Activated CD4-positive, alpha-beta T cell treated with anti-CD3 and anti-CD28 coated beads, Interleukin-2, amount 10 ng/mL, durations not matched to agents 7 days and 5 days (primary cell): Measurements from ENCODE around the gene ZBTB7B. TPM values are rescaled to one million over a fixed set of nuclear protein-coding genes. Genes with fewer than 3 reads are reported as not detected.

Experiments used
- CTCF ChIA-PET: fragments of 350-600 bp; sonication (Branson Sonifier 250); formaldehyde crosslinking; loops from one replicate; lab custom pipeline; 2021; ENCODE audit warnings: antibody characterized with exemption; lab: Charles Lee
- POLR2A ChIA-PET: fragments of 350-600 bp; sonication (Branson Sonifier 250); formaldehyde crosslinking; loops from one replicate; lab custom pipeline; 2021; ENCODE audit warnings: antibody characterized with exemption; lab: Charles Lee
- DNase-seq: peaks from one replicate; pipeline ENCODE4 v3.0.0-alpha.2; 2020
- H3K27ac Mint-ChIP-seq: one replicate; pipeline ENCODE4 v1.8.0; 2021; ENCODE audit warnings: mild to moderate bottlenecking, moderate library complexity, mixed read lengths
- H3K27me3 Mint-ChIP-seq: one replicate; pipeline ENCODE4 v1.8.0; 2021; ENCODE audit warnings: mixed read lengths
- H3K36me3 Mint-ChIP-seq: one replicate; pipeline ENCODE4 v1.8.0; 2021; ENCODE audit warnings: low read depth, mixed read lengths
- H3K4me1 Mint-ChIP-seq: one replicate; pipeline ENCODE4 v1.8.0; 2021; ENCODE audit warnings: mixed read lengths
- H3K4me3 Mint-ChIP-seq: one replicate; pipeline ENCODE4 v1.8.0; 2021; ENCODE audit warnings: mild to moderate bottlenecking, moderate library complexity, mixed read lengths
- H3K9me3 Mint-ChIP-seq: one replicate; pipeline ENCODE4 v1.8.0; 2021; ENCODE audit warnings: mixed read lengths
- total RNA-seq, 2 experiments: library from RNA; stranded (reverse); gene quantifications; one replicate each; pipeline ENCODE4 v1.2.3, GENCODE V29; 2021

ZBTB7B gene
- total RNA-seq, 2 experiments from 2014 or later = 112 to 127 TPM

GRCh38 chr1:155008015-155008941 is 5.7 kb downstream of the ZBTB7B start:
- Mint-ChIP-seq H3K27ac (peak overlapping the region; percentile 92), H3K27me3 (no peaks in the 10 kb centered on the region), H3K4me3 (peak overlapping the region; percentile 99), H3K4me1 (peaks cover 70% of the 10 kb centered on the region), H3K9me3 (no peaks in the 10 kb centered on the region), H3K36me3 (peaks cover 47% of the 10 kb centered on the region)
- peak; percentile 79 for DNase-seq
- ChIA-PET CTCF (interaction anchor here (0.7 to 17.4 kb wide), 11 partner anchors 9 to 673 kb away, joined by 3 to 184 read pairs (median 3); partner anchors contain the start of genes ADAM15, FLAD1, LENEP and PYGO2), POLR2A (no interaction called here)

GRCh38 chr1:155009221-155009711 is 6.7 kb downstream of the ZBTB7B start:
- peaks cover 72% of the 10 kb centered on the region for H3K4me1 Mint-ChIP-seq
- no peaks in the 10 kb centered on the region for H3K27me3 Mint-ChIP-seq
- H3K36me3 Mint-ChIP-seq = peaks cover 52% of the 10 kb centered on the region
- H3K27ac Mint-ChIP-seq = peak overlapping the region; percentile 92
- no peak for DNase-seq
- H3K9me3 Mint-ChIP-seq = no peaks in the 10 kb centered on the region
- ChIA-PET POLR2A (no interaction called here), CTCF (interaction anchor here (1.0 to 17.4 kb wide), 4 partner anchors 8 to 76 kb away, joined by 3 to 184 read pairs (median 28); partner anchors contain the start of genes ADAM15, LENEP and ZBTB7B)
- peak overlapping the region; percentile 99 for H3K4me3 Mint-ChIP-seq

GRCh38 chr1:155009742-155010141 is 7.1 kb downstream of the ZBTB7B start:
- POLR2A ChIA-PET = no interaction called here
- no peak for DNase-seq
- CTCF ChIA-PET = interaction anchor here (2.8 to 17.4 kb wide), 4 partner anchors 8 to 75 kb away, joined by 9 to 222 read pairs (median 115); partner anchors contain the start of genes DCST1, DCST2, LENEP and ZBTB7B
- Mint-ChIP-seq H3K27me3 (no peaks in the 10 kb centered on the region), H3K4me1 (peaks cover 72% of the 10 kb centered on the region), H3K27ac (peak overlapping the region; percentile 92), H3K9me3 (no peaks in the 10 kb centered on the region), H3K36me3 (peaks cover 53% of the 10 kb centered on the region), H3K4me3 (peak overlapping the region; percentile 99)

- Mint-ChIP-seq H3K36me3 (peaks cover 53% of the 10 kb centered on the region), H3K27ac (peak overlapping the region; percentile 92), H3K27me3 (no peaks in the 10 kb centered on the region), H3K4me1 (peaks cover 74% of the 10 kb centered on the region), H3K9me3 (no peaks in the 10 kb centered on the region), H3K4me3 (peak overlapping the region; percentile 99)
- ChIA-PET CTCF (interaction anchor here (0.6 to 17.4 kb wide), 8 partner anchors 12 to 75 kb away, joined by 3 to 222 read pairs (median 10); partner anchors contain the start of genes DCST1, DCST2, LENEP and ZBTB7B), POLR2A (no interaction called here)
- DNase-seq = peak; percentile 44
Observed at GRCh38 chr1:155010211-155010918, 7.8 kb downstream of the ZBTB7B start.

- peaks cover 74% of the 10 kb centered on the region for H3K4me1 Mint-ChIP-seq
- ChIA-PET CTCF (interaction anchor here (1.1 to 17.4 kb wide), 6 partner anchors 12 to 74 kb away, joined by 3 to 222 read pairs (median 14); partner anchors contain the start of genes DCST1, DCST2, LENEP and ZBTB7B), POLR2A (no interaction called here)
- H3K27me3 Mint-ChIP-seq = no peaks in the 10 kb centered on the region
- peaks cover 59% of the 10 kb centered on the region for H3K36me3 Mint-ChIP-seq
- H3K4me3 Mint-ChIP-seq = peak overlapping the region; percentile 99
- H3K27ac Mint-ChIP-seq = peak overlapping the region; percentile 92
- H3K9me3 Mint-ChIP-seq = no peaks in the 10 kb centered on the region
- no peak for DNase-seq
Observed at GRCh38 chr1:155011004-155011416, 8.4 kb downstream of the ZBTB7B start.

- H3K27me3 Mint-ChIP-seq = no peaks in the 10 kb centered on the region
- peaks cover 60% of the 10 kb centered on the region for H3K36me3 Mint-ChIP-seq
- H3K4me1 Mint-ChIP-seq = peaks cover 74% of the 10 kb centered on the region
- peak overlapping the region; percentile 92 for H3K27ac Mint-ChIP-seq
- H3K4me3 Mint-ChIP-seq = peak overlapping the region; percentile 99
- POLR2A ChIA-PET = no interaction called here
- CTCF ChIA-PET = interaction anchor here (0.6 to 17.4 kb wide), 9 partner anchors 9 to 74 kb away, joined by 3 to 222 read pairs (median 6); partner anchors contain the start of genes DCST1, DCST2, LENEP and ZBTB7B
- no peaks in the 10 kb centered on the region for H3K9me3 Mint-ChIP-seq
- DNase-seq = no peak
Observed at GRCh38 chr1:155011437-155012025, 8.9 kb downstream of the ZBTB7B start.

GRCh38 chr1:155012026-155012546 is 9.5 kb downstream of the ZBTB7B start:
- peaks cover 62% of the 10 kb centered on the region for H3K36me3 Mint-ChIP-seq
- peaks cover 74% of the 10 kb centered on the region for H3K4me1 Mint-ChIP-seq
- ChIA-PET CTCF (interaction anchor here (0.6 to 17.4 kb wide), 8 partner anchors 8 to 73 kb away, joined by 3 to 222 read pairs (median 8); partner anchors contain the start of genes DCST1, DCST2, LENEP and ZBTB7B), POLR2A (interaction anchor here (0.6 to 0.7 kb wide), 2 partner anchors 29 to 51 kb away, joined by 3 to 5 read pairs; no protein-coding TSS in a partner anchor)
- peak; percentile 52 for DNase-seq
- peak overlapping the region; percentile 89 for H3K27ac Mint-ChIP-seq
- H3K4me3 Mint-ChIP-seq = peak overlapping the region; percentile 99
- H3K9me3 Mint-ChIP-seq = no peaks in the 10 kb centered on the region
- H3K27me3 Mint-ChIP-seq = no peaks in the 10 kb centered on the region

GRCh38 chr1:155012776-155013602 is 10.4 kb downstream of the ZBTB7B start:
- Mint-ChIP-seq H3K9me3 (no peaks in the 10 kb centered on the region), H3K27me3 (no peaks in the 10 kb centered on the region), H3K4me1 (peaks cover 74% of the 10 kb centered on the region), H3K27ac (peak overlapping the region; percentile 89), H3K4me3 (peak overlapping the region; percentile 99), H3K36me3 (peaks cover 68% of the 10 kb centered on the region)
- DNase-seq = no peak
- CTCF ChIA-PET = interaction anchor here (0.6 to 17.4 kb wide), 10 partner anchors 10 to 563 kb away, joined by 3 to 222 read pairs (median 4); partner anchors contain the start of genes DCST1, DCST2, KRTCAP2 and LENEP
- POLR2A ChIA-PET = interaction anchor here (0.7 kb wide), 1 partner anchor 28 kb away, joined by 5 read pairs; no protein-coding TSS in a partner anchor

- peaks cover 69% of the 10 kb centered on the region for H3K36me3 Mint-ChIP-seq
- peaks cover 71% of the 10 kb centered on the region for H3K4me1 Mint-ChIP-seq
- peak; percentile 63 for DNase-seq
- POLR2A ChIA-PET = no interaction called here
- CTCF ChIA-PET = interaction anchor here (1.2 to 17.4 kb wide), 5 partner anchors 15 to 159 kb away, joined by 3 to 222 read pairs (median 18); partner anchors contain the start of genes DCST1, DCST2, KRTCAP2 and LENEP
- peak overlapping the region; percentile 89 for H3K27ac Mint-ChIP-seq
- H3K27me3 Mint-ChIP-seq = no peaks in the 10 kb centered on the region
- H3K9me3 Mint-ChIP-seq = no peaks in the 10 kb centered on the region
- H3K4me3 Mint-ChIP-seq = peak overlapping the region; percentile 99
Observed at GRCh38 chr1:155013632-155014031, 11.0 kb downstream of the ZBTB7B start.

- H3K27me3 Mint-ChIP-seq = no peaks in the 10 kb centered on the region
- CTCF ChIA-PET = interaction anchor here (0.6 to 17.4 kb wide), 8 partner anchors 7 to 1095 kb away, joined by 4 to 222 read pairs (median 22); partner anchors contain the start of genes DCST1, DCST2, FLAD1 and LENEP
- H3K4me3 Mint-ChIP-seq = peak overlapping the region; percentile 99
- peaks cover 80% of the 10 kb centered on the region for H3K4me1 Mint-ChIP-seq
- H3K27ac Mint-ChIP-seq = peak overlapping the region; percentile 84
- DNase-seq = no peak
- peaks cover 73% of the 10 kb centered on the region for H3K36me3 Mint-ChIP-seq
- POLR2A ChIA-PET = interaction anchor here (1.5 kb wide), 1 partner anchor 30 kb away, joined by 7 read pairs; no protein-coding TSS in a partner anchor
- no peaks in the 10 kb centered on the region for H3K9me3 Mint-ChIP-seq
Observed at GRCh38 chr1:155014709-155015508, 12.3 kb downstream of the ZBTB7B start.
